DOHH2 (cell line): ENCODE data around the gene ABCB8.

Experiments used
- CTCF ChIP-seq: fragments of 200-600 bp; sonication (generic); IDR thresholded peaks from one replicate; pipeline ENCODE4 v1.5.1; 2014; ENCODE audit warnings: antibody characterized with exemption, mild to moderate bottlenecking, low read depth, low read length; ENCODE audit not compliant: poor library complexity, severe bottlenecking
- EZH2phosphoT487 ChIP-seq: fragments of 200-600 bp; sonication (generic); IDR thresholded peaks from 2 replicates; pipeline ENCODE4 v1.6.1; 2017; ENCODE audit warnings: borderline replicate concordance, mild to moderate bottlenecking, antibody characterized with exemption, low read length, moderate library complexity, mixed read lengths

- no peak for TF ChIP-seq CTCF
- no peak for TF ChIP-seq EZH2phosphoT487
Observed at GRCh38 chr7:151081170-151082101, 53.2 kb downstream of the ABCB8 start.
